ENCODE results near the gene PGAP3.
A peak's percentile ranks its signal among the peaks of the same experiment; 100 is the strongest.

Gene PGAP3

GRCh38 chr17:39697961-39698360 is 10.1 kb upstream of the PGAP3 start:
- DNase-seq (ENCODE audit: low spot score) = no peak

- no peak for DNase-seq (ENCODE audit: low spot score)
These were observed 8.9 kb upstream of the PGAP3 start for GRCh38 chr17:39696731-39697130.

- no peak for DNase-seq (ENCODE audit: low spot score)
These were observed 7.2 kb upstream of the PGAP3 start for GRCh38 chr17:39695089-39695474.

GRCh38 chr17:39694593-39694992 is 6.7 kb upstream of the PGAP3 start:
- DNase-seq (ENCODE audit: low spot score) = no peak

GRCh38 chr17:39688945-39689344 is 1.1 kb upstream of the PGAP3 start:
- DNase-seq (ENCODE audit: low spot score) = no peak

- no peak for DNase-seq (ENCODE audit: low spot score)
These were observed 598 bp upstream of the PGAP3 start for GRCh38 chr17:39688475-39688835.

- DNase-seq (ENCODE audit: low spot score) = no peak
These were observed 734 bp downstream of the PGAP3 start for GRCh38 chr17:39687101-39687545.

- no peak for DNase-seq (ENCODE audit: low spot score)
These were observed 3.3 kb downstream of the PGAP3 start for GRCh38 chr17:39684369-39685192.

- no peak for DNase-seq (ENCODE audit: low spot score)
These were observed 4.4 kb downstream of the PGAP3 start for GRCh38 chr17:39683295-39683939.

- DNase-seq (ENCODE audit: low spot score) = no peak
These were observed 8.2 kb downstream of the PGAP3 start for GRCh38 chr17:39679521-39680192.

- DNase-seq (ENCODE audit: low spot score) = no peak
These were observed 9.3 kb downstream of the PGAP3 start for GRCh38 chr17:39678340-39679116.

- DNase-seq (ENCODE audit: low spot score) = no peak
These were observed 10.1 kb downstream of the PGAP3 start for GRCh38 chr17:39677542-39678339.

- DNase-seq (ENCODE audit: low spot score) = no peak
These were observed 10.8 kb downstream of the PGAP3 start for GRCh38 chr17:39677072-39677471.

- DNase-seq (ENCODE audit: low spot score) = peak; percentile 23
These were observed 11.5 kb downstream of the PGAP3 start for GRCh38 chr17:39676198-39676819.

GRCh38 chr17:39675390-39676082 is 12.3 kb downstream of the PGAP3 start:
- no peak for DNase-seq (ENCODE audit: low spot score)

GRCh38 chr17:39674702-39675389 is 13.0 kb downstream of the PGAP3 start:
- DNase-seq (ENCODE audit: low spot score) = no peak

GRCh38 chr17:39674179-39674578 is 13.7 kb downstream of the PGAP3 start:
- no peak for DNase-seq (ENCODE audit: low spot score)

GRCh38 chr17:39673335-39674081 is 14.3 kb downstream of the PGAP3 start:
- DNase-seq (ENCODE audit: low spot score) = no peak

All from pons (tissue), 1 donor.